K562 (cell line): ENCODE results near the gene PCBP3. TPM values are rescaled to one million over a fixed set of nuclear protein-coding genes. Genes with fewer than 3 reads are reported as not detected.

Experiments
- ATAC-seq: fragments of 200-7000 bp; cut with Tn5 transposase; 3 replicates; pipeline ENCODE4 v1.9.1; 2020; ENCODE audit warnings: moderate library complexity
- BruUV-seq: library from RNA; stranded (reverse); fragments of 400-500 nt; replicated peaks from 2 replicates; lab custom pipeline; 2021; lab: Mats Ljungman, UMichigan
- CTCF ChIA-PET: fragments of 300-600 bp; formaldehyde crosslinking; extraction: SDS; loops from one replicate; lab custom pipeline; 2021; ENCODE audit warnings: low intra/inter-chr PET ratio; lab: Yijun Ruan, JAX
- POLR2A ChIA-PET: fragments of 300-600, 350-650 bp; sonication (Branson Sonifier 250); formaldehyde crosslinking; extraction: SDS; loops from one replicate; lab custom pipeline; 2021; ENCODE audit warnings: antibody characterized with exemption, inconsistent platforms; lab: Yijun Ruan, JAX
- DNase-seq, 4 experiments: peaks; one replicate each; pipeline versions ENCODE4 v3.0.0 to v3.0.0-alpha.2; 2011 to 2018; ENCODE audit warnings: low spot score in 3 of 4, mixed read lengths in 3 of 4; ENCODE audit errors: extremely low read depth in 1 of 4
- FAIRE-seq: peaks from 2 replicates; lab custom pipeline; 2011; peaks lifted over from hg19 to GRCh38; lab: Jason Lieb, UNC
- H2AFZ ChIP-seq: 2 replicates; pipeline ENCODE4 v1.6.0; 2011; ENCODE audit warnings: low read depth, low read length, control low read depth, inconsistent platforms
- H3K27ac ChIP-seq: fragments of 200-600 bp; 3 replicates; pipeline ENCODE4 v1.8.0; 2011; ENCODE audit warnings: low read depth, mild to moderate bottlenecking, control low read depth, inconsistent platforms, low read length, moderate library complexity, mixed read lengths; ENCODE audit errors: extremely low read depth
- H3K27me3 ChIP-seq, 2 experiments: fragments of 300-600 bp in 1 of 2; 2 replicates in 1 of 2; 3 replicates in 1 of 2; pipeline versions ENCODE4 v1.6.0 to v1.8.0; 2011; ENCODE audit warnings: inconsistent platforms in 2 of 2, low read length in 2 of 2, mild to moderate bottlenecking in 1 of 2, mixed read lengths in 1 of 2, moderate library complexity in 1 of 2; ENCODE audit not compliant: control insufficient read depth in 2 of 2, insufficient read depth in 2 of 2
- H3K36me3 ChIP-seq: fragments of 300-600 bp; 3 replicates; pipeline ENCODE4 v1.8.0; 2011; ENCODE audit warnings: mild to moderate bottlenecking, low read length, inconsistent platforms; ENCODE audit not compliant: control insufficient read depth, insufficient read depth
- H3K4me1 ChIP-seq, 2 experiments: fragments of 200-600 bp in 1 of 2; replicated peaks in 1 of 2; 2 replicates in 1 of 2; 3 replicates in 1 of 2; pipeline versions ENCODE4 v1.5.1 to v1.8.0; 2011; ENCODE audit warnings: inconsistent platforms in 2 of 2, low read length in 2 of 2, mild to moderate bottlenecking in 1 of 2, mixed read lengths in 1 of 2, moderate library complexity in 1 of 2; ENCODE audit not compliant: control insufficient read depth in 2 of 2, insufficient read depth in 2 of 2
- H3K4me2 ChIP-seq: 2 replicates; pipeline ENCODE4 v1.6.1; 2011; ENCODE audit warnings: low read length, control low read depth, inconsistent platforms, mixed read lengths; ENCODE audit not compliant: insufficient read depth
- H3K4me3 ChIP-seq: fragments of 200-600 bp; sonication (generic), shearing (Covaris generic); 2 replicates; pipeline ENCODE4 v1.5.1; 2016; ENCODE audit warnings: control low read depth, inconsistent platforms
- H3K79me2 ChIP-seq: fragments of 200-600 bp; 3 replicates; pipeline ENCODE4 v1.8.0; 2011; ENCODE audit warnings: low read length, inconsistent platforms; ENCODE audit not compliant: control insufficient read depth, insufficient read depth
- H3K9ac ChIP-seq, 2 experiments: 2 replicates each; pipeline versions ENCODE4 v1.6.0 to v1.6.1; 2011; ENCODE audit warnings: low read depth in 2 of 2, low read length in 2 of 2, control low read depth in 1 of 2, inconsistent platforms in 1 of 2, mild to moderate bottlenecking in 1 of 2, mixed read lengths in 1 of 2; ENCODE audit not compliant: insufficient read depth in 1 of 2
- H3K9me1 ChIP-seq: one replicate; pipeline ENCODE4 v1.6.0; 2011; ENCODE audit warnings: inconsistent platforms, mild to moderate bottlenecking, low read length, moderate library complexity; ENCODE audit not compliant: control insufficient read depth, insufficient read depth
- H3K9me3 ChIP-seq: replicated peaks from 2 replicates; pipeline ENCODE4 v1.5.1; 2011; ENCODE audit warnings: low read depth, low read length, inconsistent platforms; ENCODE audit not compliant: control insufficient read depth, insufficient read depth
- H4K20me1 ChIP-seq: replicated peaks from 2 replicates; pipeline ENCODE4 v1.6.1; 2011; ENCODE audit warnings: low read length, inconsistent platforms, mixed read lengths; ENCODE audit not compliant: control insufficient read depth, insufficient read depth
- CXXC5 ChIP-seq: fragments of 250-450 bp; sonication (Bioruptor Pico); IDR thresholded peaks from 2 replicates; pipeline ENCODE4 v1.8.0; 2022; ENCODE audit warnings: inconsistent platforms, mild to moderate bottlenecking, moderate library complexity
- GTF2F1 ChIP-seq: IDR thresholded peaks from 2 replicates; pipeline ENCODE4 v1.6.1; 2011; ENCODE audit warnings: low read depth, low read length, improper control_type of control experiment
- PCBP2 ChIP-seq: fragments of 200-400 bp; formaldehyde crosslinking; IDR thresholded peaks from 2 replicates; pipeline ENCODE4 v1.6.1; 2018; ENCODE audit warnings: low read length, low read depth, mild to moderate bottlenecking, moderate library complexity; ENCODE audit not compliant: poor library complexity, severe bottlenecking
- POLR2H ChIP-seq: IDR thresholded peaks from 2 replicates; pipeline ENCODE4 v1.6.1; 2016; ENCODE audit warnings: missing genetic modification characterization, low read depth, mild to moderate bottlenecking, control low read depth, missing compliant biosample characterization, moderate library complexity
- POU5F1 ChIP-seq: fragments of 150-350 bp; IDR thresholded peaks from 2 replicates; pipeline ENCODE4 v1.6.1; 2014; ENCODE audit warnings: borderline replicate concordance, low read length, low read depth, mild to moderate bottlenecking; ENCODE audit not compliant: partially characterized antibody
- SRSF3 ChIP-seq: fragments of 200-400 bp; formaldehyde crosslinking; IDR thresholded peaks from 2 replicates; pipeline ENCODE4 v1.6.1; 2016; ENCODE audit warnings: mild to moderate bottlenecking, low read length, moderate library complexity; ENCODE audit not compliant: insufficient read depth
- TARDBP ChIP-seq: fragments of 450-650 bp; IDR thresholded peaks from 2 replicates; pipeline ENCODE4 v1.6.1; 2016
- USF2 ChIP-seq: sonication (generic); formaldehyde crosslinking; IDR thresholded peaks from 2 replicates; pipeline ENCODE4 v1.5.0; 2020; ENCODE audit warnings: missing genetic modification reagents
- VEZF1 ChIP-seq: fragments of 200-800 bp; sonication (Bioruptor generic); IDR thresholded peaks from 2 replicates; pipeline ENCODE4 v1.6.1; 2017; ENCODE audit warnings: missing genetic modification characterization, missing compliant biosample characterization
- XRCC4 ChIP-seq: IDR thresholded peaks from one replicate; pipeline ENCODE4 v1.6.1; 2011; ENCODE audit not compliant: insufficient read depth, insufficient read length; ENCODE audit errors: extremely low read depth
- YY1 ChIP-seq, 3 experiments: IDR thresholded peaks; 2 replicates each; pipeline ENCODE4 v1.6.1; 2011; ENCODE audit warnings: low read length in 2 of 3, mild to moderate bottlenecking in 2 of 3, moderate library complexity in 2 of 3, borderline replicate concordance in 1 of 3, control low read depth in 1 of 3, low read depth in 1 of 3; ENCODE audit not compliant: insufficient read depth in 3 of 3, insufficient replicate concordance in 2 of 3, control insufficient read depth in 1 of 3, insufficient read length in 1 of 3; ENCODE audit errors: extremely low read depth in 1 of 3
- ZBTB1 ChIP-seq: sonication (generic); formaldehyde crosslinking; IDR thresholded peaks from 2 replicates; pipeline ENCODE4 v1.8.1; 2023; ENCODE audit warnings: missing genetic modification reagents, low read depth, mild to moderate bottlenecking, borderline replicate concordance
- WGBS: fragments of 100-300 bp; shearing (Covaris generic); methylation state at CpG from one replicate; pipeline ENCODE4 v1.1.6; 2016; ENCODE audit warnings: low coverage, mixed read lengths; ENCODE audit not compliant: insufficient coverage; ENCODE audit errors: missing lambda C conversion rate; 5-methylcytosine and 5-hydroxymethylcytosine counted together
- in situ Hi-C: fragments of 300-500 bp; cut with MboI; formaldehyde crosslinking; loops from 4 replicates; pipeline ENCODE4 v1.15.0; 2018; ENCODE audit warnings: inconsistent platforms, mixed read lengths
- intact Hi-C: fragments of 100-400 bp; cut with micrococcal nuclease; formaldehyde crosslinking; loops from 2 replicates; pipeline ENCODE4 v1.14.2; 2022
- polyA plus RNA-seq, 8 experiments: library from polyadenylated mRNA; depleted of rRNA in 4 of 8; stranded (reverse) in 5 of 8; unstranded in 3 of 8; fragments of >200 nt; fragmentation: Nextera tagmentation in 2 of 8; fragmentation: Illumina TruSeq in 1 of 8; extraction: Ambion mirVana in 2 of 8; extraction: Trizol in 1 of 8; gene quantifications; 2 replicates each; pipeline versions ENCODE4 v1.2.1 to v1.2.3, GENCODE V29; 2011 to 2014; ENCODE audit warnings: inconsistent platforms in 1 of 8, missing spikeins in 1 of 8
- total RNA-seq, 7 experiments: library from RNA; depleted of rRNA in 6 of 7; stranded (reverse); fragments of >200 nt in 6 of 7; fragmentation: Illumina TruSeq in 2 of 7; extraction: Trizol in 2 of 7; gene quantifications; 2 replicates each; pipeline versions ENCODE4 v1.2.1 to v1.2.3, GENCODE V29; 2011 to 2021; ENCODE audit warnings: low replicate concordance in 1 of 7

Gene PCBP3
- total and polyA plus RNA-seq, 9 of the 15 experiments (the other 6 are each of a cell fraction or from before 2014, with no cell fraction given), result 0.18 TPM; not detected in 8

- peaks cover 57 to 78% of the 10 kb centered on the region in 2 experiments for H3K27me3 ChIP-seq
- no peak for FAIRE-seq
- intact Hi-C loops, result no loop called here
Observed at GRCh38 chr21:45909238-45909988, 265.9 kb downstream of the PCBP3 start.

More at GRCh38 chr21:45909238-45909988, 265.9 kb downstream of the PCBP3 start:
- H3K9ac ChIP-seq, result no peak overlapping the region
- no peaks in the 10 kb centered on the region for H3K9me1 ChIP-seq
- ATAC-seq (no peak; the same call in 2 of the 3 replicates), DNase-seq (no peak)
- no peaks in the 10 kb centered on the region for H3K9me3 ChIP-seq
- CTCF ChIA-PET, result no interaction called here
- peaks cover 0 to 16% of the 10 kb centered on the region in 2 experiments; a peak in 2 of 5 replicates for H3K4me1 ChIP-seq
- H3K27ac ChIP-seq, result no peak overlapping the region
- WGBS, result 20% methylated on average over 20 of the region's 23 CpGs
- peaks cover 3% of the 10 kb centered on the region; the same call in 1 of the 2 replicates for H4K20me1 ChIP-seq
- POLR2A ChIA-PET, result no interaction called here
- H3K36me3 ChIP-seq, result no peaks in the 10 kb centered on the region
- no peaks in the 10 kb centered on the region for H3K79me2 ChIP-seq
- H3K4me2 ChIP-seq, result no peak overlapping the region
- TF ChIP-seq ZBTB1 (CRISPR knock-in tag) (no peak), PCBP2 (no peak), XRCC4 (no peak), CXXC5 (no peak), VEZF1 (no peak), TARDBP (no peak), POU5F1 (no peak), POLR2H (tag) (no peak), GTF2F1 (no peak), YY1 (IDR thresholded peaks at IDR 0.05; ENCODE audit: borderline replicate concordance in 1 of 3, control insufficient read depth in 1 of 3, extremely low read depth in 1 of 3, insufficient read depth in 3 of 3, insufficient read length in 1 of 3, insufficient replicate concordance in 2 of 3, low read depth in 1 of 3, low read length in 2 of 3) (no peak), USF2 (CRISPR knock-in tag) (no peak), SRSF3 (no peak)
- in situ Hi-C loops, result no loop called here
- no peak overlapping the region for H2AFZ ChIP-seq
- H3K4me3 ChIP-seq, result no peak overlapping the region
- BruUV-seq, result no TSS peak
